K562 (cell line): ENCODE data around the gene KIF6. TPM values are rescaled to one million over a fixed set of nuclear protein-coding genes. Genes with fewer than 3 reads are reported as not detected.

Experiments used
- ATAC-seq: fragments of 200-7000 bp; cut with Tn5 transposase; 3 replicates; pipeline ENCODE4 v1.9.1; 2020; ENCODE audit warnings: moderate library complexity
- BruUV-seq: library from RNA; stranded (reverse); fragments of 400-500 nt; replicated peaks from 2 replicates; lab custom pipeline; 2021; lab: Mats Ljungman, UMichigan
- CTCF ChIA-PET: fragments of 300-600 bp; formaldehyde crosslinking; extraction: SDS; loops from one replicate; lab custom pipeline; 2021; ENCODE audit warnings: low intra/inter-chr PET ratio; lab: Yijun Ruan, JAX
- POLR2A ChIA-PET: fragments of 300-600, 350-650 bp; sonication (Branson Sonifier 250); formaldehyde crosslinking; extraction: SDS; loops from one replicate; lab custom pipeline; 2021; ENCODE audit warnings: antibody characterized with exemption, inconsistent platforms; lab: Yijun Ruan, JAX
- DNase-seq, 4 experiments: peaks; one replicate each; pipeline versions ENCODE4 v3.0.0 to v3.0.0-alpha.2; 2011 to 2018; ENCODE audit warnings: low spot score in 3 of 4, mixed read lengths in 3 of 4; ENCODE audit errors: extremely low read depth in 1 of 4
- FAIRE-seq: peaks from 2 replicates; lab custom pipeline; 2011; peaks lifted over from hg19 to GRCh38; lab: Jason Lieb, UNC
- H2AFZ ChIP-seq: 2 replicates; pipeline ENCODE4 v1.6.0; 2011; ENCODE audit warnings: low read depth, low read length, control low read depth, inconsistent platforms
- H3K27ac ChIP-seq: fragments of 200-600 bp; 3 replicates; pipeline ENCODE4 v1.8.0; 2011; ENCODE audit warnings: low read depth, mild to moderate bottlenecking, control low read depth, inconsistent platforms, low read length, moderate library complexity, mixed read lengths; ENCODE audit errors: extremely low read depth
- H3K27me3 ChIP-seq, 2 experiments: fragments of 300-600 bp in 1 of 2; 2 replicates in 1 of 2; 3 replicates in 1 of 2; pipeline versions ENCODE4 v1.6.0 to v1.8.0; 2011; ENCODE audit warnings: inconsistent platforms in 2 of 2, low read length in 2 of 2, mild to moderate bottlenecking in 1 of 2, mixed read lengths in 1 of 2, moderate library complexity in 1 of 2; ENCODE audit not compliant: control insufficient read depth in 2 of 2, insufficient read depth in 2 of 2
- H3K36me3 ChIP-seq: fragments of 300-600 bp; 3 replicates; pipeline ENCODE4 v1.8.0; 2011; ENCODE audit warnings: mild to moderate bottlenecking, low read length, inconsistent platforms; ENCODE audit not compliant: control insufficient read depth, insufficient read depth
- H3K4me1 ChIP-seq, 2 experiments: fragments of 200-600 bp in 1 of 2; replicated peaks in 1 of 2; 2 replicates in 1 of 2; 3 replicates in 1 of 2; pipeline versions ENCODE4 v1.5.1 to v1.8.0; 2011; ENCODE audit warnings: inconsistent platforms in 2 of 2, low read length in 2 of 2, mild to moderate bottlenecking in 1 of 2, mixed read lengths in 1 of 2, moderate library complexity in 1 of 2; ENCODE audit not compliant: control insufficient read depth in 2 of 2, insufficient read depth in 2 of 2
- H3K4me2 ChIP-seq: 2 replicates; pipeline ENCODE4 v1.6.1; 2011; ENCODE audit warnings: low read length, control low read depth, inconsistent platforms, mixed read lengths; ENCODE audit not compliant: insufficient read depth
- H3K4me3 ChIP-seq: fragments of 200-600 bp; sonication (generic), shearing (Covaris generic); 2 replicates; pipeline ENCODE4 v1.5.1; 2016; ENCODE audit warnings: control low read depth, inconsistent platforms
- H3K79me2 ChIP-seq: fragments of 200-600 bp; 3 replicates; pipeline ENCODE4 v1.8.0; 2011; ENCODE audit warnings: low read length, inconsistent platforms; ENCODE audit not compliant: control insufficient read depth, insufficient read depth
- H3K9ac ChIP-seq, 2 experiments: 2 replicates each; pipeline versions ENCODE4 v1.6.0 to v1.6.1; 2011; ENCODE audit warnings: low read depth in 2 of 2, low read length in 2 of 2, control low read depth in 1 of 2, inconsistent platforms in 1 of 2, mild to moderate bottlenecking in 1 of 2, mixed read lengths in 1 of 2; ENCODE audit not compliant: insufficient read depth in 1 of 2
- H3K9me1 ChIP-seq: one replicate; pipeline ENCODE4 v1.6.0; 2011; ENCODE audit warnings: inconsistent platforms, mild to moderate bottlenecking, low read length, moderate library complexity; ENCODE audit not compliant: control insufficient read depth, insufficient read depth
- H3K9me3 ChIP-seq: replicated peaks from 2 replicates; pipeline ENCODE4 v1.5.1; 2011; ENCODE audit warnings: low read depth, low read length, inconsistent platforms; ENCODE audit not compliant: control insufficient read depth, insufficient read depth
- H4K20me1 ChIP-seq: replicated peaks from 2 replicates; pipeline ENCODE4 v1.6.1; 2011; ENCODE audit warnings: low read length, inconsistent platforms, mixed read lengths; ENCODE audit not compliant: control insufficient read depth, insufficient read depth
- CBX3 ChIP-seq, 2 experiments: IDR thresholded peaks; 1 replicate in 1 of 2; 2 replicates in 1 of 2; pipeline ENCODE4 v1.6.1; 2012; ENCODE audit warnings: inconsistent platforms in 2 of 2, low read length in 2 of 2, borderline replicate concordance in 1 of 2, control low read depth in 1 of 2
- DIDO1 ChIP-seq: fragments of 450-650 bp; IDR thresholded peaks from 2 replicates; pipeline ENCODE4 v1.6.1; 2016; ENCODE audit warnings: low read depth, missing biosample characterization, missing genetic modification characterization
- FOXJ2 ChIP-seq: fragments of 200-800 bp; sonication (Bioruptor generic); IDR thresholded peaks from 2 replicates; pipeline ENCODE4 v1.6.1; 2016; ENCODE audit warnings: missing genetic modification characterization, missing compliant biosample characterization
- PRMT5 ChIP-seq: sonication (generic); formaldehyde crosslinking; IDR thresholded peaks from 2 replicates; pipeline ENCODE4 v1.5.0; 2020; ENCODE audit warnings: missing genetic modification reagents
- SAFB2 ChIP-seq: fragments of 200-400 bp; formaldehyde crosslinking; IDR thresholded peaks from 2 replicates; pipeline ENCODE4 v1.6.1; 2018; ENCODE audit warnings: borderline replicate concordance, low read length, low read depth, moderate library complexity; ENCODE audit not compliant: severe bottlenecking
- ZNF24 ChIP-seq: fragments of 450-650 bp; IDR thresholded peaks from 2 replicates; pipeline ENCODE4 v1.6.1; 2016
- ZNF592 ChIP-seq: fragments of 450-650 bp; IDR thresholded peaks from 2 replicates; pipeline ENCODE4 v1.6.1; 2017; ENCODE audit warnings: antibody characterized with exemption, mild to moderate bottlenecking
- WGBS: fragments of 100-300 bp; shearing (Covaris generic); methylation state at CpG from one replicate; pipeline ENCODE4 v1.1.6; 2016; ENCODE audit warnings: low coverage, mixed read lengths; ENCODE audit not compliant: insufficient coverage; ENCODE audit errors: missing lambda C conversion rate; 5-methylcytosine and 5-hydroxymethylcytosine counted together
- in situ Hi-C: fragments of 300-500 bp; cut with MboI; formaldehyde crosslinking; loops from 4 replicates; pipeline ENCODE4 v1.15.0; 2018; ENCODE audit warnings: inconsistent platforms, mixed read lengths
- intact Hi-C: fragments of 100-400 bp; cut with micrococcal nuclease; formaldehyde crosslinking; loops from 2 replicates; pipeline ENCODE4 v1.14.2; 2022
- polyA plus RNA-seq, 8 experiments: library from polyadenylated mRNA; depleted of rRNA in 4 of 8; stranded (reverse) in 5 of 8; unstranded in 3 of 8; fragments of >200 nt; fragmentation: Nextera tagmentation in 2 of 8; fragmentation: Illumina TruSeq in 1 of 8; extraction: Ambion mirVana in 2 of 8; extraction: Trizol in 1 of 8; gene quantifications; 2 replicates each; pipeline versions ENCODE4 v1.2.1 to v1.2.3, GENCODE V29; 2011 to 2014; ENCODE audit warnings: inconsistent platforms in 1 of 8, missing spikeins in 1 of 8
- total RNA-seq, 7 experiments: library from RNA; depleted of rRNA in 6 of 7; stranded (reverse); fragments of >200 nt in 6 of 7; fragmentation: Illumina TruSeq in 2 of 7; extraction: Trizol in 2 of 7; gene quantifications; 2 replicates each; pipeline versions ENCODE4 v1.2.1 to v1.2.3, GENCODE V29; 2011 to 2021; ENCODE audit warnings: low replicate concordance in 1 of 7
- TF ChIP-seq, protein P1 (sequence below): sonication (generic); formaldehyde crosslinking; IDR thresholded peaks from 2 replicates; pipeline ENCODE4 v1.8.1; 2023; ENCODE audit warnings: mild to moderate bottlenecking, missing genetic modification reagents
- TF ChIP-seq, protein P2 (sequence below): fragments of 450-650 bp; formaldehyde crosslinking; conservative IDR thresholded peaks from 2 replicates; pipeline ENCODE4 v1.4.0; 2022; ENCODE audit warnings: mild to moderate bottlenecking, missing genetic modification characterization
- TF ChIP-seq, protein P3 (sequence below): fragments of 200-800 bp; sonication (Bioruptor generic); IDR thresholded peaks from 2 replicates; pipeline ENCODE4 v1.6.1; 2017; ENCODE audit warnings: missing genetic modification characterization, missing compliant biosample characterization

KIF6 gene
- total and polyA plus RNA-seq, 9 of the 15 experiments (the other 6 are each of a cell fraction or from before 2014, with no cell fraction given) = not detected

DNA sequence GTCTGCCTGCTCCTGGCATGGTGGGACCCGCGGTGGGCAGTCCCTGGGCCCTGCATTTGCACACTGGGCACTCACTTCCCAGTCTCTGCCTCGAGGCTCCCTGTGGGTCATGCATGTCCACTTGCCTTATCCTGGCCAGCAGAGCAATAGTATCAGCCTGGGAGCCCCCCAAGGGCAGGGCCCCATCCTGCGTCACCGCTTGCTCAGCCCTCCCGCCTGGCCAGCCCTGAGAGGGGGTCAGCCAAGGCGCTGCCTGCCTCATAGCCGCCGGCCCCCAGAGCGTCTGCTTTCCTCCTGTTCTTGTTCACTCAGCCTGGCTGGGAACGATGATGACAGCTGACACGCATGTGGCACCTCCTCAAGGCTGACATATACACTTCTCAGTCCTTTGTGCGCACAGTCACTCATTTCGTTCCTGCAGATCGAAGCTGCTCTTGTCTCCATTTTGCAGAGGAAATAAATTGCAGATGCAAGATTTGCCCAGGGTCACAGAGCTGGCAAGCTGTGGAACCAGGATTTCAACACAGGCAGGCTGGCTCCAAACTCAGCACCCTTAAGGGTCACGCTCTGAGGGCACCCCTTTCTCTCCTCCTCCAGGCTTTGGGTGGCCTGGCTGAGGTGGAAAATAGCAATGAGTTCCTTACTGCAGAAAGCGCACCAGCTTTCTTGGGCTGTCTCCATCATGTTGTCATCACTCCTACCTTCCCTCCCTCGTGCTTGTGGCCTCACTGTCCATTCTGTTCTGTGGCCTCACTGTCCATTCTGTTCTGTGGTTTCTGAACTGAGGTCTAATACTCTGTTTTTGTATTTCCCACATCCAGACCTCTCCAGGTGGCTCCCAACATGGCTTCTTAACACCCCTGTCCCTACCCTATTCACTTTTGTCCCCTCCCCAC is 428.2 kb downstream of the KIF6 start (continued):
- TF ChIP-seq, protein P1, sequence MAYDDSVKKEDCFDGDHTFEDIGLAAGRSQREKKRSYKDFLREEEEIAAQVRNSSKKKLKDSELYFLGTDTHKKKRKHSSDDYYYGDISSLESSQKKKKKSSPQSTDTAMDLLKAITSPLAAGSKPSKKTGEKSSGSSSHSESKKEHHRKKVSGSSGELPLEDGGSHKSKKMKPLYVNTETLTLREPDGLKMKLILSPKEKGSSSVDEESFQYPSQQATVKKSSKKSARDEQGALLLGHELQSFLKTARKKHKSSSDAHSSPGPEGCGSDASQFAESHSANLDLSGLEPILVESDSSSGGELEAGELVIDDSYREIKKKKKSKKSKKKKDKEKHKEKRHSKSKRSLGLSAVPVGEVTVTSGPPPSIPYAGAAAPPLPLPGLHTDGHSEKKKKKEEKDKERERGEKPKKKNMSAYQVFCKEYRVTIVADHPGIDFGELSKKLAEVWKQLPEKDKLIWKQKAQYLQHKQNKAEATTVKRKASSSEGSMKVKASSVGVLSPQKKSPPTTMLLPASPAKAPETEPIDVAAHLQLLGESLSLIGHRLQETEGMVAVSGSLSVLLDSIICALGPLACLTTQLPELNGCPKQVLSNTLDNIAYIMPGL (CRISPR knock-in tag) = no peak
- TF ChIP-seq CBX3 (IDR thresholded peaks at IDR 0.05; ENCODE audit: borderline replicate concordance in 1 of 2, low read length in 2 of 2) (no peak), FOXJ2 (tag) (no peak), PRMT5 (no peak), SAFB2 (no peak)

DNA sequence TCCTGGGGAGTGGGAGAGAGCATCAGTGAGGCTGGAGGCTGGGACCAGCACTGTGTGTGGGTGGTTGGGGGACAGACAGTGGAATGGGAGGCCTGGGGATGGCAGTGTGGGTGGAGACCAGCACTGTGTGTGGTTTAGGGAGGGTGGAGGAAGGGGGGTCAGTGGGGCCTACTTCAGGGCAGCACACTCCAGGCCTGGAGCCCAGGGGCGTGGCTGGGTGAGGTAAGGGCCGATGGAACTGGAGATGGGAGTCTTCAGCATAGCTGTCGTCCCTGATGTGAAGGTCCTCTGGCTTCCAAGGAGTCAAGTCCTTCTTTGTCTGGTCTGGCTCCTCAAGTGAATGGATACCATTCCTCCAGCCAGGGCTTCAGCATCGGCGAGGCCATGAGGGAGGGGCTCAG is 429.6 kb downstream of the KIF6 start:
- ChIA-PET CTCF (interaction anchor here (0.6 to 1.3 kb wide), 2 partner anchors 129 to 576 kb away, joined by 3 to 5 read pairs; no protein-coding TSS in a partner anchor), POLR2A (interaction anchor here (1.0 kb wide), 1 partner anchor 114 kb away, joined by 3 read pairs; no protein-coding TSS in a partner anchor)
- intact Hi-C loops (no loop called here), in situ Hi-C loops (no loop called here)
- H3K27ac ChIP-seq = no peak overlapping the region
- no peak overlapping the region; a peak in 1 of 4 replicates for H3K9ac ChIP-seq
- FAIRE-seq (no peak), ATAC-seq (peak; percentile 82), DNase-seq (peak; percentile 43 to 69 (median 59))
- 4% methylated on average over 5 of the region's 5 CpGs for WGBS
- H3K4me2 ChIP-seq = no peak overlapping the region
- no peak overlapping the region for H2AFZ ChIP-seq
- H3K4me3 ChIP-seq = no peak overlapping the region
- peaks cover 61 to 67% of the 10 kb centered on the region in 2 experiments for H3K27me3 ChIP-seq
- H3K9me1 ChIP-seq = no peaks in the 10 kb centered on the region
- H3K9me3 ChIP-seq = no peaks in the 10 kb centered on the region
- BruUV-seq = no TSS peak
- no peaks in the 10 kb centered on the region for H3K79me2 ChIP-seq
- peaks cover 0 to 4% of the 10 kb centered on the region in 2 experiments; a peak in 2 of 5 replicates for H3K4me1 ChIP-seq
- H3K36me3 ChIP-seq = no peaks in the 10 kb centered on the region
- peaks cover 16% of the 10 kb centered on the region for H4K20me1 ChIP-seq
- TF ChIP-seq ZNF592 = no peak
- TF ChIP-seq DIDO1 (tag) = no peak
- no peak for TF ChIP-seq ZNF24
- TF ChIP-seq, protein P2, sequence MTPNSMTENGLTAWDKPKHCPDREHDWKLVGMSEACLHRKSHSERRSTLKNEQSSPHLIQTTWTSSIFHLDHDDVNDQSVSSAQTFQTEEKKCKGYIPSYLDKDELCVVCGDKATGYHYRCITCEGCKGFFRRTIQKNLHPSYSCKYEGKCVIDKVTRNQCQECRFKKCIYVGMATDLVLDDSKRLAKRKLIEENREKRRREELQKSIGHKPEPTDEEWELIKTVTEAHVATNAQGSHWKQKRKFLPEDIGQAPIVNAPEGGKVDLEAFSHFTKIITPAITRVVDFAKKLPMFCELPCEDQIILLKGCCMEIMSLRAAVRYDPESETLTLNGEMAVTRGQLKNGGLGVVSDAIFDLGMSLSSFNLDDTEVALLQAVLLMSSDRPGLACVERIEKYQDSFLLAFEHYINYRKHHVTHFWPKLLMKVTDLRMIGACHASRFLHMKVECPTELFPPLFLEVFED (CRISPR knock-in tag) = no peak
- TF ChIP-seq, protein P3, sequence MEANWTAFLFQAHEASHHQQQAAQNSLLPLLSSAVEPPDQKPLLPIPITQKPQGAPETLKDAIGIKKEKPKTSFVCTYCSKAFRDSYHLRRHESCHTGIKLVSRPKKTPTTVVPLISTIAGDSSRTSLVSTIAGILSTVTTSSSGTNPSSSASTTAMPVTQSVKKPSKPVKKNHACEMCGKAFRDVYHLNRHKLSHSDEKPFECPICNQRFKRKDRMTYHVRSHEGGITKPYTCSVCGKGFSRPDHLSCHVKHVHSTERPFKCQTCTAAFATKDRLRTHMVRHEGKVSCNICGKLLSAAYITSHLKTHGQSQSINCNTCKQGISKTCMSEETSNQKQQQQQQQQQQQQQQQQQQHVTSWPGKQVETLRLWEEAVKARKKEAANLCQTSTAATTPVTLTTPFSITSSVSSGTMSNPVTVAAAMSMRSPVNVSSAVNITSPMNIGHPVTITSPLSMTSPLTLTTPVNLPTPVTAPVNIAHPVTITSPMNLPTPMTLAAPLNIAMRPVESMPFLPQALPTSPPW (CRISPR knock-in tag) = peak; percentile 90
